Activated CD4-positive, alpha-beta T cell treated with anti-CD3 and anti-CD28 coated beads for 24 hours (primary cell): ENCODE data around the gene PYGO2.
"Not testable (repeated sequence)": the region's sequence is repeated elsewhere in the genome, so short reads cannot be mapped to it uniquely, and the experiment has no call there.

Experiments
- DNase-seq, 2 donors: peaks; one replicate each; pipeline ENCODE4 v3.0.0-alpha.2; 2020; ENCODE audit warnings: low read depth in 2 of 2

PYGO2 gene

GRCh38 chr1:155000726-155001424, 39.3 kb upstream of the PYGO2 start:
- DNase-seq, result peak; percentile 60 to 79

- no peak for DNase-seq
These were observed 38.8 kb upstream of the PYGO2 start for GRCh38 chr1:155000411-155000725.

GRCh38 chr1:154999571-155000410, 38.2 kb upstream of the PYGO2 start:
- DNase-seq, result peak in 1 of 2 donors; percentile 67

- peak; percentile 67 to 74 for DNase-seq
These were observed 37.4 kb upstream of the PYGO2 start for GRCh38 chr1:154998818-154999570.

- DNase-seq, result no peak
These were observed 36.7 kb upstream of the PYGO2 start for GRCh38 chr1:154998201-154998780.

- DNase-seq, result no peak
These were observed 35.6 kb upstream of the PYGO2 start for GRCh38 chr1:154996966-154997701.

GRCh38 chr1:154995301-154995983, 33.9 kb upstream of the PYGO2 start:
- not testable (repeated sequence) for DNase-seq

GRCh38 chr1:154994591-154994990, 33.0 kb upstream of the PYGO2 start:
- no peak for DNase-seq

GRCh38 chr1:154994269-154994587, 32.6 kb upstream of the PYGO2 start:
- DNase-seq, result no peak

GRCh38 chr1:154993572-154994268, 32.1 kb upstream of the PYGO2 start, which contains the start of gene LENEP:
Gene LENEP (plus strand): TSS chr1:154993586. CDS start chr1:154993608, 22 bp downstream.
- no peak for DNase-seq

- DNase-seq, result no peak
These were observed 31.4 kb upstream of the PYGO2 start for GRCh38 chr1:154992721-154993571.

- DNase-seq, result no peak
These were observed 28.7 kb upstream of the PYGO2 start for GRCh38 chr1:154990276-154990675.

GRCh38 chr1:154989195-154989860, 27.7 kb upstream of the PYGO2 start:
- no peak for DNase-seq

- DNase-seq, result no peak
These were observed 26.7 kb upstream of the PYGO2 start for GRCh38 chr1:154988058-154988954.

- DNase-seq, result no peak
These were observed 25.7 kb upstream of the PYGO2 start for GRCh38 chr1:154987326-154987725.

- DNase-seq, result not testable (repeated sequence)
These were observed 25.2 kb upstream of the PYGO2 start for GRCh38 chr1:154986736-154987135.

GRCh38 chr1:154983776-154984466, 22.3 kb upstream of the PYGO2 start:
- no peak for DNase-seq
